T-helper 9 cell (primary cell): ENCODE measurements around the gene CCL24.
"Not testable (repeated sequence)": the region's sequence is repeated elsewhere in the genome, so short reads cannot be mapped to it uniquely, and the experiment has no call there.

ENCODE experiments used
- DNase-seq: peaks from one replicate; pipeline ENCODE4 v3.0.0-alpha.2; 2020

The CCL24 gene

DNA sequence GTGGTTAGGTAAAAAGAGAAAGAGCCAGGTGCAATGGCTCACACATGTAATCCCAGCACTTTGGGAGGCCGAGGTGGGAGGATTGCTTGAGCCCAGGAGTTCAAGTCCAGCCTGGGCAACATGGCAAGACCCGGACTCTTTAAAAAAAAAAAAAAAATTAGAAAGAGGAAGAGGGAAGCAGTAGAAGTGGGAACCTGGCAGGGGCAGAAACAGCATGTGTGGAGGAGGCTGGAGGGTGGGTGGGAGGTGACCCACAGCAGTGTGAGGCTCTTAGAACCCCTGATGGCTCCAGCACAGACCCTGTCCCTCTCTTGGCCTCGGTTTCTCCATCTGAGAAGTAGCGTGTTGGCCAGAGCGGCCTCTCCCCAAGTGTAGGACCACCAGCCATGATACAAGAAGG is 4.9 kb upstream of the CCL24 start:
- DNase-seq: no peak

DNA sequence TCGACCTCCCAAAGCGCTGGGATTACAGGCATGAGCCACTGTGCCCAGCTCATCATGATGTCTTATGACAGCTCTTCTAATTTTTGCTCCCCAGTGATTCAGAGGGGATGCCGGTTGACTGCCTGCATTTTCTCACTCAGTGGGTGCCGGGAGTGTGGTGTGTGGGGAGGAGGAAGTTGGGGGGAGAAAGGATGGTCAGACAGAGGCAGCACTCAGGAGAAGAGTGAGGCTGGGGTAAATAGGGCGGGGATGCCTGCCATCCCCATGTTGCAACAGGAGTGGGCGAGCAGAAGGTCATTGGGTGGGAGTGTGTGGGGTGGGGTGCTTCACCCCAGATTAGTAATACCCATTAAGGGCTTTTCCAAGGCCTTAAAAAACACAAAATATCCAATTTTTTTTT is 3.5 kb upstream of the CCL24 start:
- no peak for DNase-seq

DNA sequence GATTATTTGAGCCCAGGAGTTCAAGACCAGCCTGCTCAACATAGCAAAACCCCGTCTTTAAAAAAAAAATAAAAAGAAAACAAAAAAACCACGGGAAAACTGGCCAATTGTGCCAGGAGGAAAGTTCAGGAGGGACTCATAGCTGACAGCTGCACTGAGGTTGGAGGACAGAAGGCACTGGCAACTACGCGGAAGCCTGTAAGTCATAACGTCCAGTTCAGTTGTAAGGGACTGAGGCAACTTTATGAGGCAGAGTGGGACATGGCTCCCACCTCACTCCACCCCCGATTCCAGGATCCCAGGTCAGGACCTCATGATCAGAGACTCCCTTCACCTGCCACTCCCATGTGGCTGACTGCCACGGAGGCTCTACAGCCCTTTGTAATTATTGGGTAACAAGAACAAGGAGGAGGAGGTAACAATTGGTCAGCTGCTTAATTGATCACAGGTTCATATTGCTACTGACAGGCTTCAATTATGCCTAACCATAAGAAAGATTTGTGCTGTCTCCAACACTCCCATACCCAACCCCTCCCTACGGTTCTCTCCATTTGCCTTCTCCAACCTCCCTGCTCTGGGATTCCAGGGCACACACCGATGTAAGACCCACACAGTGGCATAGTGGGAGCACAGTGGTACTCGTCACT is 1.9 kb upstream of the CCL24 start:
- DNase-seq: no peak

DNA sequence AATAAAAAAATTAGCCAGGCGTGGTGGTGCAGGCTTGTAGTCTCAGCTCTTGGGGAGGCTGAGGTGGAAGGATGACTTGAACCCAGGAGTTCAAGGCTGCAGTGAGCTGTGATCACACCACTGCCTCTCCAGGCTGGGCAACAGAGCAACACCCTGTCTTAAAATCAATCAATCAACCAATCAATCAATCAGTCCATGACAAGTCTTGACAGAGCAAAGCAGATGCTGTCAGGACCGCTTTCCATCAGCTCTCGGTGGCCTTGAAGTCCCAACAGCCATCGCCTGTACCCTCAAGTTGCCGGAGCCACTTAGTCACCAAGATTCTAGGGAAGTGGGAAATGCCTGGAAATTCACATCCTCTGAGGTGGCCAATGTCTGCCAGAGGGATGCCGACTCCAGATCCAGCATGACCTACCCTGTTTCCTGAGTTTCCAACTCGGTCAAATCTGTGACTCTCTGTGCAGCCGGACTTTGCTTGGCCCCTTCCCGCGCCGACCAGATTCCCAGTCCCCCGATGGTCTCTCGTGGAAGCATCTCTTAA is 871 bp upstream of the CCL24 start:
- no peak for DNase-seq

DNA sequence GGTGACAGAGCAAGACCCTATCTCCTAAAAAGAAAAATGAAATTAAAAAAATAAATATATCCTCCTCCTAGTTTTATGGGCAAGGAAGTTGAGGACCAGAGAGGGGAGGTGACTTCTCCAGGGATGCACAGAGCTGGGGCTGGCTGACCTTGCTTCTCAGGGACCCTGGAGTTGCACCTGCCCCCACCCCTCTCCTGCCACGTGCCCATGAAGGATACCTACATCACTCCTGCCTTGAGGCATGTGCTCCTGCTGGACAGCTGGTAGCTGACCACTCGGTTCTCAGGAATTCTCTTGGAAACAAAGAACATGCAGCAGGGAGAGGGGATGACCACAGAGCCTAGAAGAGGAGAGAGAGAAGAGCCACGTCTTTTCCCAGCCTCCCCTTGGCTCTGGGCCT is 522 bp downstream of the CCL24 start:
- DNase-seq: no peak

DNA sequence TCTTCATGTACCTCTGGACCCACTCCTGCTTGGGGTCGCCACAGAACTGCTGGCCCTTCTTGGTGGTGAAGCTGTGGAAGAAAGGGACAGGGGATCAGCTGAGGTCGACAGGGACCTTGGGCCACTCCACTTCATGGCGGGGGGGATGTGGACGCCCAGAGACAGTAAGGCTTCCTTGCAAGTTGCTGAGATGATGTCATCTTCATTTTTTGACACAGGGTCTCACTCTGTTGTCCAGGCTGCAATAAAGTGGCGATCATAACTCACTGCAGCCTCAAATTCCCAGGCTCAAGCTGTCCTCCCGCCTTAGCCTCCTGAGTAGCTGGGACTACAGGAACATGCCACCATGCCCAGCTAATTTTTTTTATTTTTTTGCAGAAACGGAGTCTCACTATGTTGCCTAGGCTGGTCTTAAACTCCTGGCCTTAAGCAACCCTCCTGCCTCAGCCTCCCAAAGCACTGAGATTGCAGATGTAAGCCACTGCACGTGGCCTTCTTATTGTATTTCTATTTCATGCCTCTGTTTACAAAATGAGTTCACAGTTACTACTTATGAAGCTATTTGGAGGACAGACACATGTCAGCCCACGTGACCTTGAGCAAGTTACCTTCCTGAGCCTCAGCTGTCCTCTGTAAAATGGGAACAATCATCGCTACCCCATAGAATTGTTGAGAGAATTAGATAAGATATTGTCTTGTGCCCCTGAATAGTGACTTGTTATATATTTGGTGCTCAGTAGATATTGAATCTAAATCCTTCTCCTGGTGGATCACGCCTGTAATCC is 1.5 kb downstream of the CCL24 start:
- DNase-seq: no peak

DNA sequence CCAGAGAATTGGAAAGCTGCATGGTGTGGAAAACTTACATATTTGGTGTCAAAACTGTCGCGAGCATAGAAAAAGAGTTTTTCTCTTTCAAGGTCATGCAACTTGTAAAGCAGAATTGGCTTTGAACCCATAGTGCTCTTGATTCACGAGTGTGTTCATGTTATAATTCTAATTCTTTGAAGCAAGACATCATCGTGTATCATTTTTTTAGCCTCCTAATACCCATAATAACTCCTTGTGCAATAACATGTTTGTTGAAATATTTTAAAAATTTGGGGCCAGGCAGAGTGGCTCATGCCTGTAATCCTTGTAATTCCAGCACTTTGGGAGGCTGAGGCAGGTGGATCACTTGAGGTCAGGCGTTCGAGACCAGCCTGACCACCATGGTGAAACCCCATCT is 4.2 kb downstream of the CCL24 start:
- no peak for DNase-seq

DNA sequence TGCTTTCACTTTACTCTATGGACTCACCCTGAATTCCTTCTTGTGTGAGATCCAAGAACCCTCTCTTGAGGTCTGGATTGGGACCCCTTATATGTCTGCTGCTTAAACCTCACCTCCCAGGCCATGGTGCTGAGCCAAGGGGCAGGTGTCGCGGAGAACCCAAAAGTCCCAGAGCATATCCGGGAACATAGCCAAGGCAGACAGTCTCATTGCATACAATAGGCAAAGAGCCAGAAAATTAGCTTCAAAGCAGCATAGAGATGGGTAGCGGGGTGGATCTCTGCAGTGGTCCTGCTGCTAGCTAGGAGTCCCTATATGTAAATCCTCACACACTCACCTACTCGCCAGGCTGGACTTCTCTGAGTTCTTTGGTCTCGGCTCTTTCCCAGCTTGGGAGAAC is 5.5 kb downstream of the CCL24 start:
- DNase-seq: no peak

DNA sequence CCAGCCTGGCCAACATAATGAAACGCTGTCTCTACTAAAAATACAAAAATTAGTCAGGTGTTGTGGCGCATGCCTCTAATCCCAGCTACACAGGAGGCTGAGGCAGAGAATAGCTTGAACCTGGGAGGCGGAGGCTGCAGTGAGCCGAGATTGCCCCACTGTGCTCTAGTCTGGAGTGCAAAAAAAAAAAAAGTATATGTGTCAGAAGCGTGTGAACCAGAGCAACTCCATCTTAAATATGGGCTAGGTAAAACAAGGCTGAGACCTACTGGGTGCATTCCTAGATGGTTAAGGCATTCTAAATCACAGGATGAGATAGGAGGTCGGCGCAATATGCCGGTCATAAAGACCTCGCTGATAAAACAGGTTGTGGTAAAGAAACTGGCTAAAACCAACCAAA is 6.2 kb downstream of the CCL24 start:
- no peak for DNase-seq

DNA sequence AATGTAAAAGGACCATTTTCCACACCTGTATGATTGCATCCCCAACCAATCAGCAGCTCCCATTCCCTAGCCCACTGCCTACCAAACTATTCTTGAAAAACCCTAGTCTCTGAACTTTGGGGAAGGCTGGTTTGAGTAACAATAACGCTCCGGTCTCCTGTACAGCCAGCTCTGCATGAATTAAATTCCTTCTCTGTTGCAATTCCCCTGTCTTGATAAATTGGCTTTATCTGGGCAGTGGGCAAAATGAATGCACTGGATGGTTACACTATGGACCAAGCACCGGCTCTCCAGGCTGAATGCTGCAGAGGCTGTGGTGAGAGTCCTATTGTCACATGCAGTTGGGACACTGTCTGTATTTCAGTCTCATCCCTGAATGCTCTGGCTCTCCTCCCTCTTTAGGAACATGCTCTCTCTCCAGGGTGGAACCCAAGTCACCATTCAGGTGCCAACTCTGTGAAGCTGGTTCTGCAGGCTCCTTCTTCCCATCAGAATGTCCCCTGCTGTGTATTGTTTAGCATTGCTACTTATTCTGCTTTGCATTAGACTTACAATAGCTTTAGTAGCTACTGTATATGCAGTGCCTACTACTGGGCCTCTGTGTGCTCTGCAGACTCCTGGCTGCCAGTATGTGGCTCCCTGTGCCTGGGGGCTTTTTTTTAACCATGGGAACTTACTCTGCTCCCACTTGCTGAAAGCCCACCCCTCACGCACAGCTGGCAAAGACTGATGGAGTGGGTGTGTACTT is 6.9 kb downstream of the CCL24 start:
- DNase-seq: no peak

DNA sequence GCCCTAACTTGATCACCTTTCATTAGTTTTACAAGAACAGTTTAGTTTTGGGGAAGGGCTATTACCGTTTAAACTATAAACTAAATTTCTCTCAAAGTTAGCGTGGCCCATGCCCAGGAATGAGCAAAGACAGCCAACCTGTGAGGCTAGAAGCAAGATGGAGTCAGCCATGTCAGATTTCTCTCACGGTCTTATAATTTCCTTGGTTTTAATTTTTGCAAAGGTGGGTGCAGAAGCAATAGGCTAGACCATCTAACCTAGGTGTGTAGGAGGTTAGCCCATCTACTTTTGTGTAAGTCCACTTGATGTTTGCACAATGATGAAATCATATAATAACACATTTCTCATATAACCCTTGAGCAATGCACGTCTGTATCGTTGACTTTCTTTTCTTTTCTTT is 8.9 kb downstream of the CCL24 start:
- DNase-seq: no peak

DNA sequence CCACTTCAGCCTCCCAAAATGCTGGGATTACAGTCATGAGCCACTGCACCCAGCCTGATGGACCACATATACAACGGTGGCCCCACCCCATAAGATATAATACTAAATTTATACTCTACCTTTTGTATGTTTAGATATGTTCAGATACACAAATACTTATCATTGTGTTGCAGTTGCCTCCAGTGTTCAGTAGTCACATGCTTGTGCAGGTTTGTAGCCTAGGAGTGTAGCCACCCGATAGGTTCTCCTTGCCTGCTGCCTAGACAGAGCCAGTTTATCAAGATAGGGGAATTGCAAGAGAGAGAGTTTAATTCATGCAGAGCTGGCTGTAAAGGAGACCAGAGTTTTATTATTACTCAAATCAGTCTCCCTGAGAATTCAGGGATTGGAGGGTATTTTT is 9.6 kb downstream of the CCL24 start:
- no peak for DNase-seq

DNA sequence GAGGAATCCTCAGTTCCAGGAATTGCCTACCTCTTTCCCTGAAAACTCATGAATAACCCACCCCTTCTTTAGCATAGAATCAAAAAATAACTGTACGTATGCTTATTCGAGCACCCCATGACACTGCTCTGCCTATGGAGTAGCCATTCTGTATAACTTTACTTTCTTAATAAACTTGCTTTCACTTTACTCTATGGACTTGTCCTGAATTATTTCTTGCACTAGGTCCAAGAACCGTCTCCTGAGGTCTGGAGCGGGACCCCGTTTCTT is 11.1 kb downstream of the CCL24 start:
- no peak for DNase-seq

DNA sequence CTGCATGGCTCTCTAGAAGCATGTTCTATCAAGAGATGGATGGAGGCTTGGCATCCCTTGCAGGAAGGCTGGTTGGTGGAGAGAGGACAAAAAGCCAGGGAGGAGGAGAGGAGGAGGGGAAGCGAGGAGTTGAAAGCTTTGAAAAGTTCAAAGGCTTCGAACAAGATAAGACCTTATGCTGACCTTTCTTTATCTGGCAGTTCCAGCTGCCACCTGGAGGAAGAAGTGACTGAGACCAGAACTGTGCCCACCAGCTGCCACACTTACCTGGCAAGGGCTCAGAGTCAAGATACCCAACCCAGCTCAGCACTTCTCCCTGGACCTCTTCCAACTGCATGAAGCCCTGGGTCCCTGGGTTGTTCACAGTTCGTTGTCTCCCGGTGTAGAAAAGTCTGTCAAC is 14.8 kb downstream of the CCL24 start:
- DNase-seq: no peak

DNA sequence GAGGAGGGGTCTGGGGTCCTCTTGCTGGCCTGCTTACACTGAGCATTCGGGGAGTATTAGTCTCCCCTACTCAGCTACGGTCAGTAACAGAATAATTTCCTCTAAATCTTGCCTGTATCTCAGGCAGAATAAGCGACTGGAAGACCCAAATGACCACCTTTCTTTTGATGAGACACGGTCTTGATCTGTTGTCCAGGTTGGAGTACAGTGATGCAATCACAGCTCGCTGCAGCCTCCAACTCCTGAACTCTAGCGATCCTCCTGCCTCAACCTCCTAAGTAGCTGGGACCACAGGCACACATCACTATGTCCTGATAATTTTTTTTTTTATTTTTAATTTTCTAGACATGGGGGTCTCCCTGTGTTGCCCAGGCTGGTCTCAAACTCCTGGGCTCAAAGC is 17.2 kb downstream of the CCL24 start:
- no peak for DNase-seq

DNA sequence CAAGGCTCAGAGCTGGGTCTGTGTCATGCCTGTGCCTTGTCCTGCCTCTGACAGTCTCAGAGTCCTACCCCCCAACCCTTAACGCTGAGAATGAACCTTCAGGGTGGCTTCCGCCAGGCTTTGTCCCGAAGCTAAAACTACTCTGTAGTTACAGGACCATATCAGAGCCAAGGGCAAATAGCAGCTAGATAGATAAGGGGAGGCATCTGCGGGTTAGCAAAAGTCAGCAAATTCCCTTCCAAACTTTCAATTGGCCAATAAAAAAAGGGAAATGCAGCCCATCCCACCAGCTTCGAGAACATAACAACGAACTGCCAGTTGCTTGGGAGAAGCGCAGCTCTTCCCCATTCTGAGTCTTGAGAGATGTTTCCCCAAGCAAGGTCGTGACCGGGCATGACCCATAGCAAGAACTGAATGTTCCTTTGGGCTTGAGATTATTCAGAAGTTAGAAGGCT is 17.7 kb downstream of the CCL24 start:
- DNase-seq: no peak

DNA sequence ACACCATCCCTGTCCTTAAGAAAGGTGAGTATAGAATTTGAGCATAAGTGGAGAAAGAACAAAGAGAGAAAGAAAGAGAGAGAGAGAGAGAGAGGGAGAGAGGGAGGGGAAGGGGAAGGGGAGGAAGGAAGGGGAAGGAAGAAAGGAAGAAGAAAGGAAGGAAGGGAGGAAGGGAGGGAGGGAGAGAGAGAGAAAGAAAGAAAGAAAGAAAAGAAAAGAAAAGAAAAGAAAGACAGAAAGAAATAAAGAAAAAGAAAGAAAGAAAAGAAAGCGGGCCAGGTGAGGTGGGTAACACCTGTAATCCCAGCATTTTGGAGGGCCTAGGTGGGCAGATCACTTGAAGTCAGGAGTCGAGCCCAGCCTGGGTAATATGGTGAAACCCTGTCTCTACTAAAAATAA is 19.9 kb downstream of the CCL24 start:
- no peak for DNase-seq

DNA sequence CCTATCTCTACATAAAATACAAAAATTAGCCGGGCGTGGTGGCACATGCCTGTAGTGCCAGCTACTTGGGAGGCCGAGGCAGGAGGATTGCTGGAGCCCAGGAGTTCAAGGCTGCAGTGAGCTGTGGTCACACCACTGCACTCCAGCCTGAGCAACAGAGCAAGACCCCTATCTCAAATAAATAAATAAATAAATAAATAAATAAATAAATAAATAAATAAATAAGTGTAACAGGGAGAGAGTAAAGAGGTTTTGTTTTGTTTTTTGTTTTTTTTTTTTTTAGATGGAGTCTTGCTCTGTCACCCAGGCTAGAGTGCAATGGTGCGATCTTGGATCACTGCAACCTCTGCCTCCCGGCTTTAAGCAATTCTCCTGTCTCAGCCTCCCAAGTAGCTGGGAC is 21.0 kb downstream of the CCL24 start:
- DNase-seq: not testable (repeated sequence)

DNA sequence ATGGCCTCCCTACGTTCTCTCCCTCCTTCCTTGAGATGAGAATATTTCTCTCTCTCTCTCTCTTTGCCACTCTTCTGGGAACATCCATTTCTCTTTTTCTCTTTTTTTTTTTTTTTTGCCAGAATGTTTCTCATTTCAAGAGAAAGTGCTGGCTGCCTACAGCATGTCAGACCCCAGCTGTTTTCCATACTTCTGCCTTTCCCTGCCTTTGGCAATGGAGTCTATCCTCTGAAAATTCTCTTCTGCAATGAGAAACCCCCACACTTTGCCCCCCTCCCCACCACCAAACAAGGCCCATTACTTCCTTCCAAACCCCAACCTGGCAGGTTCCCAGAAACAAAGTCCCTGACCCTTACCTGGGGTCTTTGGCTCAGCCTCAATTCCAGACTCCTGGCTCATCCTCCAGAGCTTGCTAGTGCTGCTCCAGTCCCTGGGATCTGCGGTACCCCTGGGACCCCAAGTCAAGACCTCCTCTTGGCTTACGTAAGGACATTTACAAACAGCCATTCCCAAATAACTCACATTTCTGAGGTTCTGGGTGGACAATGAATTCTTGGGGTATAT is 24.2 kb downstream of the CCL24 start:
- DNase-seq: no peak

DNA sequence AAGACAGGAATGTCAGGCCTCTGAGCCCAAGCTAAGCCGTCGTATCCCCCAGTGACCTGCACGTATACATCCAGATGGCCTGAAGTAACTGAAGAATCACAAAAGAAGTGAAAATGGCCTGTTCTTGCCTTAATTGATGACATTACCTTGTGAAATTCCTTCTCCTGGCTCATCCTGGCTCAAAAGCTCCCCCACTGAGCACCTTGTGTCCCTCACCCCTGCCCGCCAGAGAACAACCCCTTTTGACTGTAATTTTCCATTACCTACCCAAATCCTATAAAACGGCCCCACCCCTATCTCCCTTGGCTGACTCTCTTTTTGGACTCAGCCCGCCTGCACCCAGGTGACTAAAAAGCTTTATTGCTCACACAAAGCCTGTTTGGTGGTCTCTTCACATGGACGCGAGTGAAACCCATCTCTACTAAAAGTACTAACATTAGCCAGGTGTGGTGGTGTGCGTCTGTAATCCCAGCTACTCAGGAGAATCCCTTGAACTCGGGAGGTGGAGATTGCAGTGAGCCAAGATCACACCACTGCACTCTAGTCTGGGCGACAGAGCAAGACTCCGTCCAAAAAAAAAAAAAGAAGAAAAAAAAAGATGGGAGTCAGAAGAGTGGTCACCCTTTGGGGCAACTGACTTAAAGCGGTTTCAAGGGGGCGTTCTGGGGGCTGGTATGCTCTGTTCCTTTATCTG is 25.3 kb downstream of the CCL24 start:
- not testable (repeated sequence) for DNase-seq

DNA sequence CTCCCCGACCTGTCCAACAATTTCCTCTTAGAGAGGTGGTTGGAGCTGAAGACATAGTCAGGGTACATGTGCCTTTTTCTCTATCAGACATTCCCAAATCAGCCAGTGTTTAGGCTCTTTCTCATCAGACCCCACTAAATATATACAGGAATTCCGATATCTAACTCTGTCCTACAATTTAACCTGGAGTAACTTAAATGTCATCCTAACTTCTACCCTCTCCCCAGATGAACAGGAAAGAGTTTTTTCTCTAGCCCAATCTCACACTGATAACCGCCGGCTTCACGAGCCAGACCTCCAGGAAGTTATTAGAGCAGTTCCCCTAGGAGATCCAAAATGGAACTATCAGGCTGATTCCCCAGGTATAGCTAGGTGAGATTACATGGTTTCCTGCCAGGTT is 30.5 kb downstream of the CCL24 start:
- not testable (repeated sequence) for DNase-seq

DNA sequence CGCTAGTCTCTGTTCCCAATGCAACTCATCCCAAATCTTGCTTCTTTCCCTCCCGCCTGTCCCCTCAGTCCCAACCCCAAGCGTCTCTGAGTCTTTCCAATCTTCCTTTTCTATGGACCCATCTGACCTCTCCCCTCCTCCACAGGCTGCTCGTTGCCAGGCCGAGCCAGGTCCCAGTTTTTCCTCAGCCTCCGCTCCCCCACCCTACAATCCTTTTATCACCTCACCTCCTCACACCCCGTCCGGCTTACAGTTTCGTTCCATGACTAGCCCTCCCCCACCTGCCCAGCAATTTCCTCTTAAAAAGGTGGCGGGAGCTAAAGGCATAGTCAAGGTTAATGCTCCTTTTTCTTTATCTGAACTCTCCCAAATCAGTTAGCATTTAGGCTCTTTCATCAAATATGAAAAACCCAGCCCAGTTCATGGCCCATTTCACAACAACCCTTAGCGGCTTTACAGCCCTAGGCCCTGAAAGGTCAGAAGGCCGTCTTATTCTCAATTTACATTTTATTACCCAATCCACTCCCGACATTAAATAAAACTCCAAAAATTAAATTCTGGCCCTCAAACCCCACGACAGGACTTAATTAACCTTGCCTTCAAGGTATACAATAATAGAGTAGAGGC is 32.8 kb downstream of the CCL24 start:
- DNase-seq: not testable (repeated sequence)
